ENCODE measurements around the gene KASH5.

DNA sequence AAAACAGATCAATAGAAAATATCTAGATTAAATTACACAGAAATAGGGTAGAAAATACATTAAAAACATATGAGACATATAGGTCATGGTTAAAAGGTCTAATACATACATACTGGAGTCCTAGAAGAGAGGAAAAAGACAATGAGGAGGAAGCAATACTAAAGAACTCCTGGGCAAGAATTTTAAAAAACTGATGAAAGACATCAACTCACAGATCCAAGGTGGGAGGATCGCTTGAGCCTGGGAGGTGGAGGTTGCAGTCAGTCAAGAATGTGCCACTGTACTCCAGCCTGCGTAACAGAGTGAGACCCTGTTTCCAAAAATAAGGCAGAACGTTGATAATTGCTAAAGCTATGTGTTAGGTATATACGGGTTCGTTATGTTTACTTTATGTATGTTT, 5.4 kb upstream of the KASH5 start:
- TF ChIP-seq, protein P1, sequence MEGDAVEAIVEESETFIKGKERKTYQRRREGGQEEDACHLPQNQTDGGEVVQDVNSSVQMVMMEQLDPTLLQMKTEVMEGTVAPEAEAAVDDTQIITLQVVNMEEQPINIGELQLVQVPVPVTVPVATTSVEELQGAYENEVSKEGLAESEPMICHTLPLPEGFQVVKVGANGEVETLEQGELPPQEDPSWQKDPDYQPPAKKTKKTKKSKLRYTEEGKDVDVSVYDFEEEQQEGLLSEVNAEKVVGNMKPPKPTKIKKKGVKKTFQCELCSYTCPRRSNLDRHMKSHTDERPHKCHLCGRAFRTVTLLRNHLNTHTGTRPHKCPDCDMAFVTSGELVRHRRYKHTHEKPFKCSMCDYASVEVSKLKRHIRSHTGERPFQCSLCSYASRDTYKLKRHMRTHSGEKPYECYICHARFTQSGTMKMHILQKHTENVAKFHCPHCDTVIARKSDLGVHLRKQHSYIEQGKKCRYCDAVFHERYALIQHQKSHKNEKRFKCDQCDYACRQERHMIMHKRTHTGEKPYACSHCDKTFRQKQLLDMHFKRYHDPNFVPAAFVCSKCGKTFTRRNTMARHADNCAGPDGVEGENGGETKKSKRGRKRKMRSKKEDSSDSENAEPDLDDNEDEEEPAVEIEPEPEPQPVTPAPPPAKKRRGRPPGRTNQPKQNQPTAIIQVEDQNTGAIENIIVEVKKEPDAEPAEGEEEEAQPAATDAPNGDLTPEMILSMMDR (conservative IDR thresholded peaks at IDR 0.05; ENCODE audit: low read length): no peak
- no peak for TF ChIP-seq EZH2phosphoT487 (IDR thresholded peaks at IDR 0.05; ENCODE audit: borderline replicate concordance, low read depth, low read length)

All from OCI-LY7 (cell line).